Measurements from ENCODE around the gene RRBP1.

GRCh38 chr20:17640875-17641378 is 41.1 kb downstream of the RRBP1 start:
- TF ChIP-seq, protein P1, sequence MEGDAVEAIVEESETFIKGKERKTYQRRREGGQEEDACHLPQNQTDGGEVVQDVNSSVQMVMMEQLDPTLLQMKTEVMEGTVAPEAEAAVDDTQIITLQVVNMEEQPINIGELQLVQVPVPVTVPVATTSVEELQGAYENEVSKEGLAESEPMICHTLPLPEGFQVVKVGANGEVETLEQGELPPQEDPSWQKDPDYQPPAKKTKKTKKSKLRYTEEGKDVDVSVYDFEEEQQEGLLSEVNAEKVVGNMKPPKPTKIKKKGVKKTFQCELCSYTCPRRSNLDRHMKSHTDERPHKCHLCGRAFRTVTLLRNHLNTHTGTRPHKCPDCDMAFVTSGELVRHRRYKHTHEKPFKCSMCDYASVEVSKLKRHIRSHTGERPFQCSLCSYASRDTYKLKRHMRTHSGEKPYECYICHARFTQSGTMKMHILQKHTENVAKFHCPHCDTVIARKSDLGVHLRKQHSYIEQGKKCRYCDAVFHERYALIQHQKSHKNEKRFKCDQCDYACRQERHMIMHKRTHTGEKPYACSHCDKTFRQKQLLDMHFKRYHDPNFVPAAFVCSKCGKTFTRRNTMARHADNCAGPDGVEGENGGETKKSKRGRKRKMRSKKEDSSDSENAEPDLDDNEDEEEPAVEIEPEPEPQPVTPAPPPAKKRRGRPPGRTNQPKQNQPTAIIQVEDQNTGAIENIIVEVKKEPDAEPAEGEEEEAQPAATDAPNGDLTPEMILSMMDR (IDR thresholded peaks at IDR 0.05; ENCODE audit: low read depth, low read length, missing input control): no peak
- TF ChIP-seq RXRA (IDR thresholded peaks at IDR 0.05): no peak
- TF ChIP-seq, protein P2, sequence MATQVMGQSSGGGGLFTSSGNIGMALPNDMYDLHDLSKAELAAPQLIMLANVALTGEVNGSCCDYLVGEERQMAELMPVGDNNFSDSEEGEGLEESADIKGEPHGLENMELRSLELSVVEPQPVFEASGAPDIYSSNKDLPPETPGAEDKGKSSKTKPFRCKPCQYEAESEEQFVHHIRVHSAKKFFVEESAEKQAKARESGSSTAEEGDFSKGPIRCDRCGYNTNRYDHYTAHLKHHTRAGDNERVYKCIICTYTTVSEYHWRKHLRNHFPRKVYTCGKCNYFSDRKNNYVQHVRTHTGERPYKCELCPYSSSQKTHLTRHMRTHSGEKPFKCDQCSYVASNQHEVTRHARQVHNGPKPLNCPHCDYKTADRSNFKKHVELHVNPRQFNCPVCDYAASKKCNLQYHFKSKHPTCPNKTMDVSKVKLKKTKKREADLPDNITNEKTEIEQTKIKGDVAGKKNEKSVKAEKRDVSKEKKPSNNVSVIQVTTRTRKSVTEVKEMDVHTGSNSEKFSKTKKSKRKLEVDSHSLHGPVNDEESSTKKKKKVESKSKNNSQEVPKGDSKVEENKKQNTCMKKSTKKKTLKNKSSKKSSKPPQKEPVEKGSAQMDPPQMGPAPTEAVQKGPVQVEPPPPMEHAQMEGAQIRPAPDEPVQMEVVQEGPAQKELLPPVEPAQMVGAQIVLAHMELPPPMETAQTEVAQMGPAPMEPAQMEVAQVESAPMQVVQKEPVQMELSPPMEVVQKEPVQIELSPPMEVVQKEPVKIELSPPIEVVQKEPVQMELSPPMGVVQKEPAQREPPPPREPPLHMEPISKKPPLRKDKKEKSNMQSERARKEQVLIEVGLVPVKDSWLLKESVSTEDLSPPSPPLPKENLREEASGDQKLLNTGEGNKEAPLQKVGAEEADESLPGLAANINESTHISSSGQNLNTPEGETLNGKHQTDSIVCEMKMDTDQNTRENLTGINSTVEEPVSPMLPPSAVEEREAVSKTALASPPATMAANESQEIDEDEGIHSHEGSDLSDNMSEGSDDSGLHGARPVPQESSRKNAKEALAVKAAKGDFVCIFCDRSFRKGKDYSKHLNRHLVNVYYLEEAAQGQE (IDR thresholded peaks at IDR 0.05): no peak
